Cardiac fibroblast (primary cell): ENCODE data around the gene GNLY.

Source experiments
- DNase-seq, 2 donors: peaks; one replicate each; pipeline versions ENCODE4 v3.0.0 to v3.0.0-alpha.2; 2010; ENCODE audit warnings: low read depth in 2 of 2
- H3K4me3 ChIP-seq, 2 donors: replicated peaks in 1 of 2; 1 replicate in 1 of 2; 2 replicates in 1 of 2; pipeline ENCODE4 v1.5.1; 2011; ENCODE audit warnings: low read depth in 2 of 2, low read length in 2 of 2, mild to moderate bottlenecking in 2 of 2, moderate library complexity in 1 of 2
- CTCF ChIP-seq: IDR thresholded peaks from one replicate; pipeline ENCODE4 v1.5.1; 2011; ENCODE audit warnings: low read depth, mild to moderate bottlenecking, low read length, inconsistent platforms

GNLY gene

GRCh38 chr2:85747441-85747840 lies 53.3 kb downstream of the GNLY start:
- no peak for TF ChIP-seq CTCF
- H3K4me3 ChIP-seq, result no peak overlapping the region
- no peak for DNase-seq

- TF ChIP-seq CTCF, result no peak
- no peak overlapping the region for H3K4me3 ChIP-seq
- DNase-seq, result no peak
Observed at GRCh38 chr2:85748039-85748734, 54.0 kb downstream of the GNLY start.
